Neuronal stem cell (in vitro differentiated cells): ENCODE measurements around the gene GMDS.
A peak's percentile ranks its signal among the peaks of the same experiment; 100 is the strongest.

Experiments used
- DNase-seq: peaks from one replicate; pipeline ENCODE4 v3.0.0-alpha.2; 2013; ENCODE audit warnings: low spot score
- H2AFZ ChIP-seq: one replicate; pipeline ENCODE4 v1.6.1; 2013; ENCODE audit warnings: mild to moderate bottlenecking, low read length, inconsistent platforms
- H2AK5ac ChIP-seq: 2 replicates; pipeline ENCODE4 v1.6.1; 2013; ENCODE audit warnings: low read depth, mild to moderate bottlenecking, inconsistent platforms, low read length, moderate library complexity, mixed read lengths
- H2BK120ac ChIP-seq: 2 replicates; pipeline ENCODE4 v1.6.1; 2013; ENCODE audit warnings: low read depth, mild to moderate bottlenecking, inconsistent platforms, low read length, moderate library complexity, mixed read lengths
- H2BK12ac ChIP-seq: one replicate; pipeline ENCODE4 v1.6.1; 2013; ENCODE audit warnings: low read length, inconsistent platforms
- H2BK15ac ChIP-seq: 2 replicates; pipeline ENCODE4 v1.6.1; 2013; ENCODE audit warnings: mild to moderate bottlenecking, low read length, inconsistent platforms, mixed read lengths
- H2BK5ac ChIP-seq: one replicate; pipeline ENCODE4 v1.6.1; 2013; ENCODE audit warnings: inconsistent platforms, mild to moderate bottlenecking, low read length, moderate library complexity
- H3K14ac ChIP-seq: one replicate; pipeline ENCODE4 v1.6.1; 2013; ENCODE audit warnings: low read length, inconsistent platforms
- H3K18ac ChIP-seq: 2 replicates; pipeline ENCODE4 v1.6.1; 2013; ENCODE audit warnings: low read length, inconsistent platforms
- H3K23ac ChIP-seq: 2 replicates; pipeline ENCODE4 v1.6.1; 2013; ENCODE audit warnings: low read depth, mild to moderate bottlenecking, mixed read lengths, low read length, inconsistent platforms; ENCODE audit not compliant: poor library complexity
- H3K27ac ChIP-seq: replicated peaks from 3 replicates; pipeline ENCODE4 v1.5.1; 2013; ENCODE audit warnings: low read length, inconsistent platforms
- H3K27me3 ChIP-seq, 3 experiments: 2 replicates each; pipeline ENCODE4 v1.6.1; 2013; ENCODE audit warnings: low read length in 3 of 3, mild to moderate bottlenecking in 2 of 3, inconsistent platforms in 1 of 3, low read depth in 1 of 3, mixed read lengths in 1 of 3, moderate library complexity in 1 of 3; ENCODE audit not compliant: control insufficient read depth in 3 of 3, insufficient read depth in 3 of 3
- H3K36me3 ChIP-seq, 2 donors: replicated peaks in 1 of 2; 2 replicates each; pipeline ENCODE4 v1.6.1; 2013; ENCODE audit warnings: low read length in 2 of 2; ENCODE audit not compliant: control insufficient read depth in 2 of 2, insufficient read depth in 2 of 2
- H3K4ac ChIP-seq: 2 replicates; pipeline ENCODE4 v1.6.1; 2013; ENCODE audit warnings: inconsistent platforms, mild to moderate bottlenecking, low read length, moderate library complexity
- H3K4me1 ChIP-seq, 2 donors: 1 replicate in 1 of 2; 2 replicates in 1 of 2; pipeline ENCODE4 v1.6.1; 2013; ENCODE audit warnings: low read length in 2 of 2, low read depth in 1 of 2; ENCODE audit not compliant: control insufficient read depth in 2 of 2, insufficient read depth in 1 of 2
- H3K4me2 ChIP-seq: one replicate; pipeline ENCODE4 v1.6.1; 2013; ENCODE audit warnings: mild to moderate bottlenecking, low read length, inconsistent platforms; ENCODE audit not compliant: insufficient read depth, poor library complexity, severe bottlenecking
- H3K4me3 ChIP-seq, 2 donors: 2 replicates each; pipeline ENCODE4 v1.5.1; 2013; ENCODE audit warnings: low read length in 2 of 2, mild to moderate bottlenecking in 2 of 2, inconsistent platforms in 1 of 2, moderate library complexity in 1 of 2
- H3K79me1 ChIP-seq: one replicate; pipeline ENCODE4 v1.6.1; 2013; ENCODE audit warnings: low read depth, mild to moderate bottlenecking, inconsistent platforms, low read length, moderate library complexity
- H3K9ac ChIP-seq: one replicate; pipeline ENCODE4 v1.6.1; 2013; ENCODE audit warnings: mild to moderate bottlenecking, low read depth, low read length, inconsistent platforms; ENCODE audit not compliant: poor library complexity
- H3K9me3 ChIP-seq, 2 donors: replicated peaks in 1 of 2; 2 replicates each; pipeline versions ENCODE3 to v1.6.1; 2013; ENCODE audit warnings: low read length in 2 of 2, mild to moderate bottlenecking in 2 of 2, inconsistent platforms in 1 of 2, low read depth in 1 of 2, mixed read lengths in 1 of 2, moderate library complexity in 1 of 2; ENCODE audit not compliant: control insufficient read depth in 2 of 2, insufficient read depth in 1 of 2
- H4K8ac ChIP-seq: one replicate; pipeline ENCODE4 v1.6.1; 2013; ENCODE audit warnings: low read depth, mild to moderate bottlenecking, inconsistent platforms, low read length, moderate library complexity
- H4K91ac ChIP-seq: one replicate; pipeline ENCODE4 v1.6.1; 2013; ENCODE audit warnings: low read length, low read depth, mild to moderate bottlenecking, inconsistent platforms; ENCODE audit not compliant: poor library complexity
- WGBS, 2 donors: extraction: QIAGEN DNeasy Blood & Tissue Kit; methylation state at CpG; one replicate each; pipeline ENCODE4 v1.1.7; 2013; ENCODE audit warnings: missing lambda C conversion rate in 2 of 2, mixed read lengths in 1 of 2; ENCODE audit not compliant: insufficient read length in 2 of 2, insufficient replicate concordance in 1 of 2; ENCODE audit errors: extremely low coverage in 2 of 2; 5-methylcytosine and 5-hydroxymethylcytosine counted together

The GMDS gene

DNA sequence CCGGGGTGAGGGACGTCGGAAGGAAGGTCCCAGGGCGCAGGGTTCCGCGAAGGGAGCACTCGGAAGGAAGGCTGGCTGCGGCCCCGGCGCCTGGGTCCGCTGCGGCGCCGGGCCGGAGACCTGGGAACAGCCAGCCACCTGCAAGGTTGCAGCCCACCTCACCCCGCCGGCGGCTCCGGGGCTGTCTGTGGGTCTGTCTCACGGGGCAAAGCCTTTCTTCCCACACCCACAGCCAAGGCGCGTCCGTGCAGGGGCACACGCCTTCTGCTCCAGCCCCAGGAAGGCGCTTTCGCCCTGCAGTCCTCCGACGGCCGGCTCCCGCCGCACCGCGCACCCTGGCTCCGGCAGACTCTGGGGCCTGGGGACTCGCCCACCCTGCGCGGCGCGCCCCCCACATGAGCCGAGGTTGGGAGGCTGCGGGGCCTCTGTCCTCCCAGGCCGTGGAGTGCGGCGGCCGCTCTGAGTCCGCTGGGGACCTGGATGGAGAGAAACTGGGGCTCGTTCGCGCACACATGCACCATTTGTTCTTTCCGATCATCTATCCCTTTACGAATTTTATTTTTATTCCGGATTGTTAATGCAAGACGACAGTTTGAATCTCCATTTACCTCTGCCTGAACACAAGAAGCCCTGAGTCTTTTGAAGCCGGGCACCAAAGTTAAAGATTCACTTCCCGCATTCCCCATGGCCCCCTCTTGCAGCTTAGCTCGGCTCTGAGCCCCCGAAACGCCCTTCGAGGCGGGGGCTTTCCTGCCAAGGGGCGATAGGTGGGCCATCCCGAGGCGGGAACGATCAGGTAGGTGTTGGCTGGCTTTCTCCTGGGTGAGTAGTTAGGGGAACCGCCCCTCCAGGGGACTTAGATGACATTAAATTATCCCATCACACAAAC lies 640.2 kb downstream of the GMDS start:
- Histone ChIP-seq H3K14ac (no peak overlapping the region), H3K36me3 (no peaks in the 10 kb centered on the region), H3K4ac (no peak overlapping the region), H2BK120ac (no peak overlapping the region), H3K18ac (peak overlapping the region; percentile 83), H3K9ac (no peak overlapping the region), H2BK12ac (no peak overlapping the region), H3K4me1 (peaks cover 23% of the 10 kb centered on the region in 2 donors), H2BK15ac (no peak overlapping the region), H3K79me1 (peaks cover under 1% of the 10 kb centered on the region), H3K4me3 (peak overlapping the region; percentile 44 to 73), H2AFZ (peak overlapping the region; percentile 98), H3K23ac (peak overlapping the region; percentile 96), H2BK5ac (no peak overlapping the region), H3K4me2 (peak overlapping the region; percentile 98), H3K27me3 (peaks cover 42 to 80% (median 54%) of the 10 kb centered on the region in 3 experiments), H3K27ac (no peak overlapping the region), H3K9me3 (no peaks in the 10 kb centered on the region), H2AK5ac (no peak overlapping the region), H4K91ac (no peak overlapping the region), H4K8ac (no peak overlapping the region)
- WGBS, 2 donors, result no CpG with 5 or more reads among the region's 65 CpGs
- no peak for DNase-seq

- H3K18ac ChIP-seq, result peak overlapping the region; percentile 87
- no peak overlapping the region for H4K91ac ChIP-seq
- H2BK15ac ChIP-seq, result no peak overlapping the region
- no peak overlapping the region for H4K8ac ChIP-seq
- H2AFZ ChIP-seq, result peak overlapping the region; percentile 98
- no peak overlapping the region for H2BK5ac ChIP-seq
- peak overlapping the region; percentile 98 for H3K4me2 ChIP-seq
- peaks cover 41 to 88% (median 52%) of the 10 kb centered on the region in 3 experiments for H3K27me3 ChIP-seq
- peaks cover 23% of the 10 kb centered on the region in 2 donors for H3K4me1 ChIP-seq
- H2BK12ac ChIP-seq, result no peak overlapping the region
- H3K79me1 ChIP-seq, result no peaks in the 10 kb centered on the region
- no CpG with 5 or more reads among the region's 85 CpGs for WGBS, 2 donors
- no peak overlapping the region for H2BK120ac ChIP-seq
- no peaks in the 10 kb centered on the region for H3K36me3 ChIP-seq
- no peak overlapping the region for H3K27ac ChIP-seq
- H3K14ac ChIP-seq, result no peak overlapping the region
- peak; percentile 85 for DNase-seq
- H3K23ac ChIP-seq, result peak overlapping the region; percentile 96
- H3K4ac ChIP-seq, result no peak overlapping the region
- H2AK5ac ChIP-seq, result no peak overlapping the region
- no peaks in the 10 kb centered on the region for H3K9me3 ChIP-seq
- peak overlapping the region; percentile 51 for H3K9ac ChIP-seq
- H3K4me3 ChIP-seq, result peak overlapping the region; percentile 44 to 73
These were observed 641.0 kb downstream of the GMDS start for GRCh38 chr6:1604158-1605003.

- Histone ChIP-seq H3K36me3 (no peaks in the 10 kb centered on the region), H4K91ac (no peak overlapping the region), H2BK120ac (no peak overlapping the region), H3K4ac (no peak overlapping the region), H2BK15ac (no peak overlapping the region), H3K27ac (no peak overlapping the region), H3K14ac (no peak overlapping the region), H3K23ac (no peak overlapping the region), H2AFZ (peak overlapping the region; percentile 98), H2BK12ac (no peak overlapping the region), H2BK5ac (no peak overlapping the region), H4K8ac (no peak overlapping the region), H3K9ac (no peak overlapping the region), H3K4me3 (peak overlapping the region in 1 of 2 donors; percentile 44), H3K79me1 (no peaks in the 10 kb centered on the region), H3K4me1 (peaks cover 19 to 21% of the 10 kb centered on the region in 2 donors), H2AK5ac (no peak overlapping the region), H3K9me3 (no peaks in the 10 kb centered on the region), H3K4me2 (no peak overlapping the region), H3K18ac (no peak overlapping the region), H3K27me3 (peaks cover 35 to 89% (median 46%) of the 10 kb centered on the region in 3 experiments)
- no CpG with 5 or more reads among the region's 15 CpGs for WGBS, 2 donors
- no peak for DNase-seq
These were observed 641.7 kb downstream of the GMDS start for GRCh38 chr6:1603708-1604107.
